ENCODE measurements around the gene SLC2A4RG.

SLC2A4RG gene

GRCh38 chr20:63756648-63756991 is 17.0 kb downstream of the SLC2A4RG start:
- no peaks in the 10 kb centered on the region for H3K36me3 Mint-ChIP-seq
- peaks cover 25% of the 10 kb centered on the region for H3K4me1 Mint-ChIP-seq
- no peak overlapping the region for H3K27ac Mint-ChIP-seq
- no peaks in the 10 kb centered on the region for H3K9me3 Mint-ChIP-seq
- CTCF ChIA-PET = no interaction called here
- peak; percentile 70 for DNase-seq
- H3K27me3 Mint-ChIP-seq = peaks cover 55% of the 10 kb centered on the region
- H3K4me3 Mint-ChIP-seq = no peak overlapping the region

- H3K4me1 Mint-ChIP-seq = peaks cover 20% of the 10 kb centered on the region
- no peak for DNase-seq
- H3K27me3 Mint-ChIP-seq = peaks cover 57% of the 10 kb centered on the region
- H3K4me3 Mint-ChIP-seq = no peak overlapping the region
- no peaks in the 10 kb centered on the region for H3K9me3 Mint-ChIP-seq
- CTCF ChIA-PET = no interaction called here
- no peaks in the 10 kb centered on the region for H3K36me3 Mint-ChIP-seq
- H3K27ac Mint-ChIP-seq = peak overlapping the region; percentile 45
Observed at GRCh38 chr20:63758152-63758551, 18.6 kb downstream of the SLC2A4RG start.

- CTCF ChIA-PET = no interaction called here
- peaks cover 50% of the 10 kb centered on the region for H3K27me3 Mint-ChIP-seq
- no peak overlapping the region for H3K27ac Mint-ChIP-seq
- peaks cover 20% of the 10 kb centered on the region for H3K4me1 Mint-ChIP-seq
- no peak overlapping the region for H3K4me3 Mint-ChIP-seq
- H3K36me3 Mint-ChIP-seq = no peaks in the 10 kb centered on the region
- DNase-seq = no peak
- H3K9me3 Mint-ChIP-seq = no peaks in the 10 kb centered on the region
Observed at GRCh38 chr20:63759377-63759901, 19.9 kb downstream of the SLC2A4RG start.

- no peak for DNase-seq
- peaks cover 38% of the 10 kb centered on the region for H3K27me3 Mint-ChIP-seq
- CTCF ChIA-PET = no interaction called here
- no peaks in the 10 kb centered on the region for H3K36me3 Mint-ChIP-seq
- no peaks in the 10 kb centered on the region for H3K4me1 Mint-ChIP-seq
- H3K4me3 Mint-ChIP-seq = no peak overlapping the region
- H3K9me3 Mint-ChIP-seq = no peaks in the 10 kb centered on the region
- no peak overlapping the region for H3K27ac Mint-ChIP-seq
Observed at GRCh38 chr20:63765082-63765873, 25.7 kb downstream of the SLC2A4RG start.

DNA sequence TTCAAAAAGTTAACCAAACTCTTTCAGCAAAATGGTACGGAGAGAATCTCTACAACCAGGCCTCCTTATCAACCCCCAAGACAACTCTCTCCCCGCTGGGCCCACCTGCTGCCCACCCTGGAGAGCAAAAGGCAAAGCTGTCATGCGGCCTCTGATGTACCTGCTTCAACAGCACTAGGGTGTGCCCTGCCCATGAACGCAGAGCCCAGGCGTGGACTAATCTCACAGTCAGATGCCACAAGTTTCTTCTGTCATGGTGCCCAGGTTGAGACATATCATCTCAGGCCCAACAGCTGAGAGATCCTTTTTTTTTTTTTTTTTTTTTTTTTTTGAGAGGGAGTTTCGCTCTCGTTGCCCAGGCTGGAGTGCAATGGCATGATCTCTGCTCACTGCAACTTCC is 26.3 kb downstream of the SLC2A4RG start:
- H3K9me3 Mint-ChIP-seq = no peaks in the 10 kb centered on the region
- H3K27ac Mint-ChIP-seq = no peak overlapping the region
- H3K4me1 Mint-ChIP-seq = no peaks in the 10 kb centered on the region
- no peak for DNase-seq
- H3K27me3 Mint-ChIP-seq = peaks cover 38% of the 10 kb centered on the region
- CTCF ChIA-PET = no interaction called here
- H3K36me3 Mint-ChIP-seq = no peaks in the 10 kb centered on the region
- no peak overlapping the region for H3K4me3 Mint-ChIP-seq

- H3K36me3 Mint-ChIP-seq = no peaks in the 10 kb centered on the region
- H3K9me3 Mint-ChIP-seq = no peaks in the 10 kb centered on the region
- CTCF ChIA-PET = interaction anchor here (1.4 kb wide), 1 partner anchor 20 kb away, joined by 3 read pairs; no protein-coding TSS in a partner anchor
- no peak for DNase-seq
- no peak overlapping the region for H3K4me3 Mint-ChIP-seq
- H3K27ac Mint-ChIP-seq = no peak overlapping the region
- no peaks in the 10 kb centered on the region for H3K4me1 Mint-ChIP-seq
- peaks cover 38% of the 10 kb centered on the region for H3K27me3 Mint-ChIP-seq
Observed at GRCh38 chr20:63766695-63767426, 27.3 kb downstream of the SLC2A4RG start.

GRCh38 chr20:63767456-63767855 is 27.9 kb downstream of the SLC2A4RG start:
- no peak for DNase-seq
- Mint-ChIP-seq H3K4me1 (no peaks in the 10 kb centered on the region), H3K4me3 (no peak overlapping the region), H3K9me3 (no peaks in the 10 kb centered on the region), H3K27ac (no peak overlapping the region), H3K27me3 (peaks cover 33% of the 10 kb centered on the region), H3K36me3 (no peaks in the 10 kb centered on the region)
- CTCF ChIA-PET = interaction anchor here (1.4 kb wide), 1 partner anchor 19 kb away, joined by 3 read pairs; no protein-coding TSS in a partner anchor

GRCh38 chr20:63767886-63768285 is 28.3 kb downstream of the SLC2A4RG start:
- Mint-ChIP-seq H3K4me1 (no peaks in the 10 kb centered on the region), H3K27me3 (peaks cover 29% of the 10 kb centered on the region), H3K27ac (no peak overlapping the region), H3K36me3 (no peaks in the 10 kb centered on the region), H3K4me3 (no peak overlapping the region), H3K9me3 (no peaks in the 10 kb centered on the region)
- CTCF ChIA-PET = interaction anchor here (1.4 kb wide), 1 partner anchor 19 kb away, joined by 3 read pairs; no protein-coding TSS in a partner anchor
- DNase-seq = no peak

GRCh38 chr20:63768591-63769515 is 29.3 kb downstream of the SLC2A4RG start:
- H3K4me1 Mint-ChIP-seq = no peaks in the 10 kb centered on the region
- H3K9me3 Mint-ChIP-seq = no peaks in the 10 kb centered on the region
- H3K36me3 Mint-ChIP-seq = no peaks in the 10 kb centered on the region
- DNase-seq = no peak
- no peak overlapping the region for H3K27ac Mint-ChIP-seq
- no peak overlapping the region for H3K4me3 Mint-ChIP-seq
- H3K27me3 Mint-ChIP-seq = peaks cover 24% of the 10 kb centered on the region
- CTCF ChIA-PET = interaction anchor here (0.8 kb wide), 1 partner anchor 17 kb away, joined by 3 read pairs; no protein-coding TSS in a partner anchor

- Mint-ChIP-seq H3K27me3 (peaks cover 29% of the 10 kb centered on the region), H3K4me1 (no peaks in the 10 kb centered on the region), H3K36me3 (no peaks in the 10 kb centered on the region), H3K4me3 (no peak overlapping the region), H3K9me3 (no peaks in the 10 kb centered on the region), H3K27ac (no peak overlapping the region)
- DNase-seq = no peak
- CTCF ChIA-PET = interaction anchor here (0.8 kb wide), 1 partner anchor 16 kb away, joined by 3 read pairs; no protein-coding TSS in a partner anchor
Observed at GRCh38 chr20:63769891-63770474, 30.4 kb downstream of the SLC2A4RG start.

DNA sequence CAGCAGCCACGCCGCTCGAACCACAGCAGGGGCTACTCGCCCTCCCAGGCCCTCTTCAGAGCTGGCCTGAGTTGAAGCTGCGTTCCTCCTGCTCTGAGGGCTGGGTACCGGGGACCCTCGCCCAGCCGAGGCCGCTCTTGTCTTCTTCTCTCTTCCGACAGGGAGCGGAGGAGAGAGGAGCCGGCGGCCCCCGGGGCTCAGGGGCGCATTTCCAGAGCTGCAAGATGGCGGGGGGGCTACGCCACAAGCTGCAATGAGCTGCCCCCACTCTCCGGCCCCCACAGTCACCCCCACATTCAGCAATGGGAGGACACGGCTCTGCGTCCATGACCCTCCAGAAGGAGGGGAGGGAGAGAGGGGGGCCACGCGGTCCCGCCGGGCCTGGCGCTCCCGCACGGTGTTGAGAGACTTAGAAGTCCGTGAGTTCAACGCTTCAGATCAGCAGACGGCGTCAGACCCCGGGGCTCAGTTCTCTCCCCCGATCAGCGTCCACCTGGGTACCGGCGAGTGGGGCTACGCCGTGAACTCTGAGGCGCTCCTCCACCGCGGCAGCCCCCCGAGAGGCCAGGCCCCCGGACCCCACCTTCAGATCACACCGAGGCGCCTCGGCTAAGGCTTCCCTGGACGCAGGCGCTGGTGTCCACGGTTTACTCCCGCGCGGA is 31.6 kb downstream of the SLC2A4RG start:
- Mint-ChIP-seq H3K4me3 (no peak overlapping the region), H3K36me3 (no peaks in the 10 kb centered on the region), H3K9me3 (no peaks in the 10 kb centered on the region), H3K27ac (no peak overlapping the region), H3K27me3 (peaks cover 29% of the 10 kb centered on the region), H3K4me1 (no peaks in the 10 kb centered on the region)
- no peak for DNase-seq
- CTCF ChIA-PET = interaction anchor here (1.0 kb wide), 1 partner anchor 15 kb away, joined by 3 read pairs; no protein-coding TSS in a partner anchor

DNA sequence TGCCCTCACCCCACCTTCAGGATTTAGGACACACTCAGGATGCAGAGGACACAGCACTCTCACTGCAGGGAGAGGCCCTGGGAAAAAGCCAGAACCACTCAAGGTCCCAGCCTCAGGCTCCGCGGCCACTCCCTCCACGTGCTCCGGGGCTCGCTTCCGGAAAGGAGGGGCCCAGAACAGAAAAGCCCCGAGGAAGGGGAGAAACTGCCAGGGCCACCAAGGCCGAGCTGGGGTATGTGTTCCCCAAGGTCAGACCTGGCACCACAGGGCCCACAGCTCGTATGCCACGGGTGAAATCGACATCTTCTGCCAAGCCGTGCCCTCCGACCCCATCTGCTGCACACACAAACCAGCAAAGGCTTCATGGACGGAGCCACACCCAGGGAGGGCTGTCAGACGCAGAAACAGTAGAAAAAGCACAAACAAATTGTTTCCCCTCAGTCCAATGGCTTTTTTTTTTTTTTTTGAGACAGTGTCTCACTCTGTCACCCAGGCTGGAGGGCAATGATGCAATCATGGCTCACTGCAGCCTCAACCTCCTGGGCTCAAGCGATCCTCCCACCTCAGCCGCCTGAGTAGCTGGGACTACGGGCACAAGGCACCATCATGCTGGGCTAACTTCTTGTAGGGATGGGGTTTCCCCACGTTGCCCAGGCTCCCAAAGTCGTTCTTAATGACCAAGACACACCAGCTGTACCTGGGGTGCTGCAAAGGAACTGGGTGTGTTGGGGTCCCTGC is 33.4 kb downstream of the SLC2A4RG start:
- CTCF ChIA-PET = no interaction called here
- Mint-ChIP-seq H3K9me3 (no peaks in the 10 kb centered on the region), H3K36me3 (no peaks in the 10 kb centered on the region)

More for the DNA sequence above, 33.4 kb downstream of the SLC2A4RG start:
- Mint-ChIP-seq H3K4me3 (no peak overlapping the region), H3K27me3 (peaks cover 14% of the 10 kb centered on the region), H3K4me1 (no peaks in the 10 kb centered on the region), H3K27ac (peak overlapping the region; percentile 71)
- no peak for DNase-seq

All from activated naive CD4-positive, alpha-beta T cell treated with anti-CD3 and anti-CD28 coated beads, Interleukin-2, amount 10 ng/mL, durations not matched to agents 7 days and 5 days (primary cell).